Embryonic facial prominence (tissue), 1 donor: ENCODE results near the gene CREB3L4.
"Not testable (repeated sequence)": the region's sequence is repeated elsewhere in the genome, so short reads cannot be mapped to it uniquely, and the experiment has no call there.

Experiments used
- DNase-seq: peaks from one replicate; pipeline ENCODE4 v3.0.0-alpha.2; 2016; ENCODE audit errors: extremely low spot score

CREB3L4 gene

DNA sequence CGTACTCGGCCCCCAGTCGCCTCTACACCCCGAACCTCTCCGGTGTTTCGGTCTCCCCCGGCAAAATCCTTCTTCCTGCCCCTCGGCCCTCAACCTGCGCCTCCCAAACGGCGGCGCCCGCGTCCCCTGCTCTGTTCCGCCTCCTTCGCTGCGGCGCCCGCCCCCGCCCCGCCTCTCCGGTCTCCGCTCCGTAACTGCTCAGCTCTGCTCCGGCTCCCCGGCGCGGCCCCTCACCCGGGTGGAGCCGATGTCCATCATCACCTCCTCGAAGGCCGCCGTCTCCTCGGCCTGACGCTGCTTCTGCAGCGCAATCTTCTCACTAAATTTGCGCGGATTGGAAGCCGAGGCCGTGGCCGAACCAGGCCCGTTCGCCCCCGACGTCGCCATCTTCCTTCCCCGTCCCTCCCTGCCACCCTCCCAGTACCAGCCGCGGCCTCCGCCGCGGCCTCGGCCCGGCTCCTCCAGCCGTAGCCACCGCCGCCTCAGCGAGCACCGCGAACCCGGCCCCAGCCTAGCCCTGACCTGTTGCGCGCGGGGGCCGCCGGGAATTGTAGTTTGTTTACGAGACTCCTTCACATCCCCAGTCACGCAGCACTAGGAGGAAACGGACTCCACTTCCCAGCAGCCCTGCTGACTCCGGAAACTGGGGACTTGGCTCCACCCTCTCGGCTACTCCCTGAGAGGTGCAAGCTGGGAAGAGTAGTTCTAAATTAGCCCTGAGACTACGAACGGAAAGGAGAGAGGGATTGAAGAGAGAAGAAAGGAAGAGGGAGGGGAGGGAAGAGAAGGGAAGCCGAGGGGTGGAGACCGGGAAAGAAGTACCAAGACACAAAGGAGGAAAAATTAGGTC is 9.4 kb upstream of the CREB3L4 start, which contains the start of gene CRTC2:
CRTC2 (minus strand) TSS at position 502 of the 850 bp plus-strand sequence; CDS start at position 387, 115 bp downstream.
- DNase-seq: peak; percentile 100

DNA sequence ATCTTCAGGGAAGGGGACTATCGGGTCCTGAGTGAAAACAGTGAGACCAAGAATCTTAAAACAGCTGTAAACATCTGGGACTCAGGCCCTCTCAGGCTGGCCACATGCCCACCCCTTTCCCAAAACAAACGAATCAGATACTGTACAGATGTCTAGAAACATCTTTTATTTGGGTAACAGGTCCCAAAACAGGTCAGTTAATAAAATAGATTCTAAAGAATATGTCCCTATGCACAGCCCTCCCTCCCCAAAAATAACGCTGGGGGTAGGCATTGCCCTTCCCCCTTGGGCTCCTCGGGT is 8.8 kb upstream of the CREB3L4 start:
- DNase-seq: no peak

DNA sequence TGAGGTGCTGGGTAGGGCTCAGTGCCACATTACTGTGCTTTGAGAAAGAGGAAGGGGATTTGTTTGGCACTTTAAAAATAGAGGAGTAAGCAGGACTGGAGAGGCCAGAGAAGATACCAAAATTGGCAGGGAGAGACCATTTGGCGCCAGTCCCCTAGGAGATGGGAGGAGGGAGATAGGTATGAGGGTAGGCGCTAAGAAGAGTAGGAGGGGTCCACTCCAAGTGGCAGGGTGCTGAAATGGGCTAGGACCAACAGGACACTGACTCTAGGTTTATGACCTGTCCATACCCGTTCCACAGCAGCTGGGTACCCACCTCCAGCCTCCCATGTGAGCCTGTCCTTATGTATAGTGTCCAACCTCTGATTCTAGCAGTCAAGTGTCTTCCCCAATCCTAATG is 8.2 kb upstream of the CREB3L4 start:
- no peak for DNase-seq

DNA sequence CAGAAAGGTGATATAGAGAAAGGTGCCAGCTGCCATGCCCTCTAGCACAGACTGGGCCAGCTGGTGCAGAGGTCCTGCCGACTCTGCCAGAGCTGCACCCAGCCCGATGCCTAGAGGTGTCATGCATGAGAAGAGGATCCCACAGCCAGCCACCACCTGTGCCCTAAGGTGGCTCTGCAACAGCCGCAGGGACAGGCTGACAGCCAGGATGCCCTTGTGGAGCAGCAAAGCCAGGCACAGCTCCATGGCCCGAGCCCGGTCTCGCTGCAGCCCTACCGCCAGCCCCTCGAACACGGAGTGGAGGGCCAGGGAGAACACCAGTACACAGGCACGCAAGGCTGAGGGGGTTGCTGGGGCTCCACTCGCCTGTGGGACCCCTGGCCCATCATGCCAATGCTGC is 7.5 kb upstream of the CREB3L4 start:
- no peak for DNase-seq

DNA sequence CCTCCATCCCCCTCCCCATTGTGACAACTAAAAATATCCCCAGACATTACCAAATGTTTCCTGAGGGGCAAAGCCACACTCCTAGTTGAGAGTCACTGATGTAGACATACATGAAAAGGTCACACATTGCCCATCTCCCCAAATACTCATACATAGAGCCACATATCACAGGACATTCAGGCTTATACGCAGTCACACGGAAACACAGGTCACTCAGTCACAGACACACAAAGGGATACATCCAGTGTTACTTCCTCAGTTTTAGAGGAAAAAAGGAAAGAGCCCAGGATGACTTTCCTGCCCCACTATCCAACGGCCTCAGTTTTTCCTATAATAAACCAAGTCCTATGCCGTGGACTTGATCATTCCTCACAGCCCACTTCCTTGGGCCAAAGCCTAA is 6.3 kb upstream of the CREB3L4 start:
- DNase-seq: no peak

DNA sequence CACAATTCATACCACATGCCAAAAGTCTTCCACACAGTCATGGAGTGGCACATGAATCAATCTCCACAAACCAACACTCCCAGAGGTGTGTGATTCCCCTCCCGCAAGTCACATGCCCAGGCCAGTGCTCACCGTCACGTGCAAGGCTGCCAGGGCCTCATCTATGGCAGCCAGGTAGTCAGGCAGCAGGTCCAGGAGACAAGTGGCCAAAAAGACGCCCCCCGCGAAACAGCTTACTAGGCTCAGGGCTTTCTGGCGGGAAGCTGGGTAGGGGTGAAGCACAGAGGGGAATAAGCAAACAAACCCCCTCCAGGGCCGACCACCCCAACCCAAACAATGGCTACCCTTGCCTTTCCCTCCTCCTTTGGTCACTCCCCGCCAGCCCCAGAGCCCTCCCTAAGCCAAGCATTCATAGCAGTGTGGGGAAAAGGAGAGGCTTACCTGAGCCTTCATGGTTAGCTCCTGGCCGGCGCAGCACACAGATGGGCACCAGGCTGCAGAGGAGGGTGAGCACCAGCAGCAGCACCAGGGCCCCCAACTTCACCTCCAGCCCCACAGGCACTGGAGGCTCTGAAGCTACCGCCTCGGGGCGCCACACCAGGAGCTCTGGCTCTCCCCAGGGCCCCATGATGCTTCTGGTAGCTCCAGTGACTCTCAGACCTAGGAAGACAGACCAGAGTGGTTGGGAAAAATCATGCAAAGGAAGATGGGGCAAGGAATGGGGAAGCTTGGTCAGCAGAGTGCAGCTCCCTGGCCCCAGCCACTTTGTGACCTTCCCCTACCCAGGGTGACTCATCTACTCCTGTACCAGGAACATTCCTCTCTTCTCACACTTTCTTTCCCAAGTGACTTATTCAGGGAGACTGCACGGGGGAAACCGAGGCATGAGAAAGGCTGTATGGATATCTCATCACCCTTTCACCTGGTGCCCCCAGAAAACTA is 5.3 kb upstream of the CREB3L4 start:
- no peak for DNase-seq

DNA sequence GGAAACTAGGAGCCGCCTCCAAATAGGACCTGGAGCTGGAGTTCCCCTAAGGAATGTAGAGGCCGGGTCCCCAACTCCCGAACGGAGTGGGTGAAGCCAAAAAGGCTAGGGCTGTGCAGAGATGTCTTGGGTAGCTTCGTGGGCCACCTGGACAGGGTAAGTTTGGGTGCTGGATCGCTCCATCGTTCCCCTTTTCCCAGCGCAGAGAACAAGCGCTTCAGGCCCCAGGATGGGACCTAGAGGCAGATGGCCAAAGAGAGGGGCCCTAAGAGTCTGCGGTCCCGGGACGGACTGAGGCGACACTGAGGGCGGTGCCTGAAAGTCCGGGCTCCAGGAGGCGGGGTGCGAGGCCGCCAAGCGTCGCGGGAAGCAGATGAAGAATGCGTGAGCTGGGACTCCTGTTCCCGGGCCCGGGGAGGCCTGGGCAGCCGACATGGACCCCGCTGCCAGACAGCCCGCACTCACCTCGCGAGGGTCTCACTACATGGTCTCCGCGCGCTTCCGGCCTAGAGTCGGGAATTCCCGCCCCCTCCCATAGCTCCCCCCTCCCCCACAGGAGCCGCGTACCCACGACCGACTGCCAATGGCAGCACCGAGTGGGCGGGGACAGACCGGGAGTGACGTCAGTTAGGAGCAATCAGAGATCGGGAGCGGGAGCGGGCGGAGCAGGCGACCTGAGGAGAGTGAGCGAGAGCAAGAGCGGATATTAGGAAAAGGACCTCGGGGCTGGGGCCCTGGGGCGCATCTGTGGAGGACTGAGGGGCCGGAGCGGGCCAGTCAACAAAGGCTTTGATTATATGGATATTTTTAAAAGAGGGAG is 4.5 kb upstream of the CREB3L4 start, which contains the start of gene SLC39A1:
SLC39A1 (minus strand) TSS at position 508 of the 820 bp plus-strand sequence. CDS start 822 bp downstream, outside the sequence.
- DNase-seq: peak; percentile 98

DNA sequence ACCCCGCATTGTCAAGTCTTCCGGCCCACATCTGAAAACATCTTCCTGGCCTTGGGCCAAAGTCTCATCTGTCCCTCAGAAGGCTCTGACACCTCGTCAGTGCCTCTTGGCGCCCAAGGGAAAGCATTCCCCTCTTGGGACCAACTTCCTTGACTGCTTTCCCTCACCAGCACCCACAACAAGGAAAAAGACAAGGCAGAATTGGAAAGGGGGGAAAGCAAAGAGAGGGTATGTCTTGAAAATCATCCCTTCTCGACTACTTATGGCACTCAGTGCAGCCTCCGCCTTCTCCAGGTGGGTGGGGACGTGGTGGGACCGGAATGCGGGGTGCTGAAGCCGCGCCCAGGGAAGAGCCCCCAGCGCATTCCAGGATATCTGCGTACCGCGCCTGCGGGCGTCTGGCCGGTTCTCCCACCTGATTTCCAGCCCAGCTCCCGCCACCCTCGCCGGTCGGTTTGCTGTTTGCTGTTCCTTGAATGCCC is 3.8 kb upstream of the CREB3L4 start:
- DNase-seq: peak; percentile 63

DNA sequence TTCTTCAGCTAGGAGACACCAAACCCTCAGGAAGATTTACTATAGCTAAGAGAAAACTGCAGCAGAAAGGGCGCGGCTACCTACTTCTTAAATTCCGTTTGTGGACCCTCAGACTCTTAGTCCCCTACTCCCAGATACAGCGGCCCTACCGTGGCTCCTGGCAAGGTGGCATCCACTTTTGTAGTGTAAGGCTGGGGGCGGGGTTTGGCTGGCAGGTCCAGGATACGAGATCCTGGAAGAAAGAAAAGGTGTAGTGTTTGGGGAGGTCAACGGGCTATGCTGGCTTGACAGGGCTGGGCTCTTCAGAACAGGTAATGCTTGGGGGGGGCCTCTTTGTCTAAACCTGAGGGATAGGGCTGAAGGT is 280 bp downstream of the CREB3L4 start:
- no peak for DNase-seq

DNA sequence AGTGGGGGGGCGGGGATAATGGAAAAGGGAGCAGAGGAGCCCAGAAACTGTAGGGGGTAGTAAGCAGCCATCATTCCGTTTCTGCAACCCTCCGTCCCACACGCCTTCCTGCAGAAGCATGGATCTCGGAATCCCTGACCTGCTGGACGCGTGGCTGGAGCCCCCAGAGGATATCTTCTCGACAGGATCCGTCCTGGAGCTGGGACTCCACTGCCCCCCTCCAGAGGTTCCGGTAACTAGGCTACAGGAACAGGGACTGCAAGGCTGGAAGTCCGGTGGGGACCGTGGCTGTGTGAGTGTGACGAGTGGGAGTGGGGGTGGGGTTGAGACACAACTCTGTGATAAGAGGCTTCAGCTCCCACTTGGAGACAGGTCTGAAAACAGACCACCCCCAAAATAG is 706 bp downstream of the CREB3L4 start:
- no peak for DNase-seq

DNA sequence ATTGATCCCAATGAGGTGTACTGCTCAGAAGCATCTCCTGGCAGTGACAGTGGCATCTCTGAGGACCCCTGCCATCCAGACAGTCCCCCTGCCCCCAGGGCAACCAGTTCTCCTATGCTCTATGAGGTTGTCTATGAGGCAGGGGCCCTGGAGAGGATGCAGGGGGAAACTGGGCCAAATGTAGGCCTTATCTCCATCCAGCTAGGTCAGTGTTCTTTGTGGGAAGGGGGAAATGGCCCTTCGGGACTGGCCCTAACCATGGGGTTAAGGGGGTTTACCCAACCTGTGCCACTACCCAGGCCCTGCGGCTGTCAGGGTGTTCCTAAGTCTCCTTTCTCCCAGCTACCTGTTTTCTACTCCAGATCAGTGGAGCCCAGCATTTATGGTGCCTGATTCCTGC is 1.3 kb downstream of the CREB3L4 start:
- DNase-seq: no peak

DNA sequence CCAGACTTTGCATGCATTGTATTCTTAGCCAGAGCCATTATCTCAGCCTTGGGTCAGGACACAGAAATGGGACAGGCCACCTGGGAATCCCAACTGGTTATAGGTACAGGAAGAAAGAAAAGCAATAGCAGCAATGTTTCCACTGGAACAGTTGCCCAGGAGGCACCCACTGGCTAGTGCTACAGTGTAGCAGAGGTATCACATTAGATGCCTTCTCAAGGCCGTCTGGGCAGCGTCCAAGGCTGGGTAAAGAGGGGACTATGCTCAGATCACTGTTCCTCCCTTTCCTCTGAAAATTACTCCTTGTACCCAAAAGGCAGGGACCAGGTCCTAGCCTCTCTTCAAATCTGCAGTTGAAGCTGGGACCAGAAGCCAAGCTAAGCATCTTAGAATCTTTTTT is 2.6 kb downstream of the CREB3L4 start:
- no peak for DNase-seq

DNA sequence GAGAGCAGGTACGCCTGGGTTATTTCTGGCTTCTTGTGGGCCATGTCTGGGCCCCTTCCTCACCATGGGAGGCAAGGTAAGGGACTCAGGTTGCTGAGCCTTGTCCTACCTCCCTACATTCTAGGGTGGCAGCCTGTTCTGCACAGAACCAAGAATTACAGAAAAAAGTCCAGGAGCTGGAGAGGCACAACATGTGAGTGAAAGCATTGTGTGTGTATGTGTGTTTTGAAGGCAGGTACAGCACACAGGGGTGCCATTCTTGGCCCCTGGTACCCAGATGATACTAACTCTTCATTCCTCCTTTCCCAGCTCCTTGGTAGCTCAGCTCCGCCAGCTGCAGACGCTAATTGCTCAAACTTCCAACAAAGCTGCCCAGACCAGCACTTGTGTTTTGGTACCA is 5.4 kb downstream of the CREB3L4 start:
- no peak for DNase-seq

DNA sequence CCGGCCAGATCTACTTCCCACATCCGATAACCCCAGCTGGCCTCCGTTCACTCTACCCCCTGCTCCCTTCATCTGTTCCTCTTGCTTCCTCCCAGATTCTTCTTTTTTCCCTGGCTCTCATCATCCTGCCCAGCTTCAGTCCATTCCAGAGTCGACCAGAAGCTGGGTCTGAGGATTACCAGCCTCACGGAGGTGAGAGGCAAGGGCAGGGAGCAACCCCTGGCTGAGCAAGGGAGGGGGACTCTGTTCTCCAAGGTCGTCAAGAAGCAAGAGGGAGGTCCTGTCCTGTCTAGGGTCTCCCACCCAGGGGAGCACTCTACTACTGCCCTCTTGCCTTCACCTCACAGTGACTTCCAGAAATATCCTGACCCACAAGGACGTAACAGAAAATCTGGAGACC is 5.8 kb downstream of the CREB3L4 start:
- DNase-seq: no peak

DNA sequence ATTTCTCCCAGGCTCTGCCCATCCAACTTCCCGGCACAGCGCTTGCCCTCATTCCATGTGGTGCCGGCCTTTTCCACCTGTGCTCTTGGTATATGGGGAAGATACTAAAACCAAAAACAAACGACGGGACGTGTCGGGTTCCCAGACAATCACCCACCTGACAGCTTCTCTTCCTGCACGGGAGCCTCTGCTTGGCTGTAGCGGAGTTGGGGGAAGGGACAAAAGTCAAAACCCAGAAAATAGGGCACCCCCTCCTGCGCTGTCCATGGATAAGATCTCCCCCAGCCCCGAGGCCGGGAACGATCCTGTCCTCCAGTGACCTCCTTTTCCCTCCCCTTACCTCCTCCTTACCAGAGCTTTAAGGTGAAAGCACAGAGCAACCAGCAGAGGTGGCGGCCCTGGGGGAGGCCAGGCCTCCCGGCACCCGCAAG is 9.1 kb downstream of the CREB3L4 start:
- no peak for DNase-seq

DNA sequence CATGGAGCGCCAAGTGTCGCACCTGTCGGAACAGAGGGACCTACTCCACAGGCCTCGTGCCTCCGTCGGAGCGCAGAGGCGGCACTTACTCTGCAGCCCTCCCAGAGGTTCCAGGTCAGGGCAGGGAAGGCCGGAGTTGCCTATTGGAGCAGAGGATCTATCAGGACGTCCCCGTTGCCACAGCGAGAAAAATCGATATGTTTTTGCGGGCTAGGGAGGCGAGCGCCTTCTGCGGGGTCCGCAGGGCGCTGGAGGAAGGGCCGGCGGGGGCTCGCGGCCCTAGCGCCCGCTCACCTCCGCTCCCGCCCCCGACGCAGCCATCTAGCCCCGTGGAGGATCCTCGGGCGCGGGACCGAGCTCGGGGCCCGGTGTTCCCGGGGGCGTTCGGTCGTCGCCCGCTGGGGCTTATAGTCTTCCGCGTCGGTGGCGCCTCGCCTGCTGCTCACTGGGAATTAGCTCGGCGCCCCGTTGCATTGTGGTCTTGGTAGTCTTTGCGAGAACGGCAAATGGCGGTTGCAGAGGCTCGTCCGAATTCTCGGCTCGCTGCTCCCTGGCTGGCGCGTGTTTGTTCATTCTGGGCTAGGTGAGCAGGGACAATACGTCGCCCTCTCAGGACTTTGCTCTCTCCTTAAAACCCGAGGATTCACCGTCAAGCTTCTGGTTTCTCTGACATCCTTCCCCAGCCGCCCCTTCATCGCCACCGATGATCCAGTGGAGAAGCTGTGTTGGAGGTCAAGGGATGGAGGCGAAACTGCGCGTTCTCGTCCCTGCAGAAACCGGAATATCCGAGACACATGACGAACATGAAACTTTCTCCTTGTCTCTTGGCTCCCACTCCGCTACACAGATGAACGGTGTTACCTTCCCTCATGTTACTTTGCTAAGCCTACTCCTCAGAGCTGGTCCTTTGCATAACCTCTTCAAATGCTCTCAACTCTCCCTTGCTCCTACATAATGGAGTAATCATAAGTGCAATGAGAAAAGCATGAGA is 9.8 kb downstream of the CREB3L4 start, which contains the start of gene JTB:
JTB (minus strand) TSS at position 425 of the 991 bp plus-strand sequence; CDS start at position 3, 422 bp downstream.
- peak; percentile 69 for DNase-seq

DNA sequence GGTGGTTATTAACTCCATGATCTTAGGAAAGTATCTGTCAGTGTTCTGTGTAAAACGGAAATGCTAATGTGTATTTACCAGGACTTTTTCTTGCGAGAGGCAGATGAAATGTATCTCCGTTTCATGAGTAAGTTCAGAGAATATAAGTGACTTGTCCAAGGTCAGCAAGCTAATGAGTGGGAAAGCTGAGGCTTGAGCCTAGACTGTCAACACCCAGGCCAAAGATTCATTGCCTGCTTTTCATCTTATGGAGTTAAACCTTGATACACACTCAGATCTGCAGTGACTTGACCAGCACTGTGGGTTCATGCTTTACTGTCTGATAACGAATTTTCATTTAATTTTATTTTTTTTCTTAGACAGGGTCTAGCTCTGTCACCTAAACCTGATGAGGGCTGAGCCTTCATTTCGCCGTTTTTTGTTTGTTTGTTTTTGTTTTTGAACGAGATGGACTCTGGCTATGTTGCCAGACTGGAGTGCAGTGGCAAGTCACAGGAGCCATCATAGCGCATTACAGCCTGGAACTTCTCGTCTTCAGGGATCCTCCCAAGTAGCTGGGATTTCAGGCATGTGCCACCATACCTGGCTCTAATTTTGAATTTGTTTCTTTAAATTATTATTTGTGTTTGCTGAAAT is 10.7 kb downstream of the CREB3L4 start:
- no peak for DNase-seq

DNA sequence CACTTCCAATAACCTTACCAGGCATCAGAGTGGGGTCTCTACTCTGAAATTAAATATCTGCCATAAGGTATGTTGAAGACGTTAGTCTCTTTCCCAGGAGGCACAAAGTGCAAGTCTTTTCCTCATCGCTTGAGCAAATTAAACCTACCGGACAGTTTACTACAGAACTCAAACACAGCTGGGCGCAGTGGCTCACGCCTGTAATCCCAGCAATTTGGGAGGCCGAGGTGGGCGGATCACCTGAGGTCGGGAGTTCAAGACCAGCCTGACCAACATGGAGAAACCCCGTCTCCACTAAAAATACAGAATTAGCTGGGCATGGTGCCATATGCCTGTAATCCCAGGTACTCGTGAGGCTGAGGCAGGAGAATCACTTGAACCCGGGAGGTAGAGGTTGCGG is 11.4 kb downstream of the CREB3L4 start:
- DNase-seq: not testable (repeated sequence)

DNA sequence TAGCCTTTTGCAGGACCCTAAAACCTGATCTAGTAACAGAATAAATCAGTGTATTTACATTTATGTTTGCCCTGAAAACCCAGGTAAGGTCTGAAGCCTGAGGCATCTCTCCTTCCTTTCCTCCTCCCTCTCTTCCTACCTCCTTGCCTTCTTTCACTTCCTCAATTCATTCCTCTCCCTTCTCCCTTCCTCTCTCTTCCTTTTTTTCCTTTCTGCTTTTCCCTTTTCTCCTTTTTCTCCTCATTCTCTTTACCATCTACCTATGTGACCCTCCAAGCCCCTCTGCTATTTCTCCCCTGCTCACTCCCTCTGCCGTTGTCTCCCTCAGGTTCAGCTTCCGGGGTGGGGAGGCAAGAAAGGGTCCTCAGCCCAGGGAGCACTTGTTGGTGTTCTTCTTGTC is 14.0 kb downstream of the CREB3L4 start:
- DNase-seq: not testable (repeated sequence)
